ENCODE results near the gene DDOST. TPM values are rescaled to one million over a fixed set of nuclear protein-coding genes. Genes with fewer than 3 reads are reported as not detected.

DDOST gene
- total RNA-seq, 2 experiments from 2014 or later, result 163 to 166 TPM

DNA sequence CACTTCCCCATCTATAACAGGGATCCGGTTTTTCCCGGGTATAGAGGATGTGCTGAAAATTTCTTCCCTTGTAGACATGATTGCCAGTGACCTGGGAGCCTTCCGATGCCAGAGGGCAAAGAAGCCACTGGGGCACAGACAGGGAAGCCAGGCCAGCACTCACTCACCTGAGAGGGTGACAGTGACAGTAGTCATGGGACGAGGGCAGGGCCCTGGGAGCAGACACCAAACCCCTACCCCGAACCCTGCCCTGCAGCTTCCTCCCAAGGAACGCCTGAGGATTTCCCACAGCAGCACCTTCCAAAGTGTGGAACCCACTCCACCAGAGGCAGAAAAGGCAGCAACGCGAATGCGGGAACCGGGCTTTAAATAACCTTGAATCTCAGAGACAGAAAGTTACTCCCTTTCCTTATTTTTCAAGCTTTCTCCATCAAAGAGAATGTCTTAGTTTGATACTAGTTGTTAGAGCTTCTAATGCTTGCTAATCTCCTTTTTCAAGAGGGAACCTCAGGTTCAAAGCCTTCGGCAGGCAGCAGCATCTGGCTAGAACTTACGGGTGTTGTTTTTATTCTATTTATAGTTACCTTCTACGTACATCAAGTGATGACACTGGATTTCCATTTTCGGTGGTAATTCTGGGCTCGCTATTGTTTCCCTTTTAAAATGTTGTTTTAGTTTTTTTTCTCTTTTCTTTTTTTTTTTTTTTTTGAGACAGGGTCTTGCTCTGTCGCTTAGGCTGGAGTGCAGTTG is 2.8 kb downstream of the DDOST start:
- Mint-ChIP-seq H3K9me3 (ENCODE audit: insufficient read depth) (no peaks in the 10 kb centered on the region), H3K4me3 (no peak overlapping the region), H3K27ac (no peak overlapping the region), H3K27me3 (ENCODE audit: low read depth) (no peaks in the 10 kb centered on the region), H3K36me3 (ENCODE audit: low read depth) (peaks cover 58% of the 10 kb centered on the region), H3K4me1 (ENCODE audit: low read depth) (peaks cover 41% of the 10 kb centered on the region)
- ChIA-PET CTCF (interaction anchor here (1.2 to 7.9 kb wide), 2 partner anchors 24 to 39 kb away, joined by 3 to 58 read pairs; partner anchors contain the start of gene PINK1), POLR2A (interaction anchor here (0.5 to 2.1 kb wide), 4 partner anchors 118 to 516 kb away, joined by 3 to 5 read pairs (median 4); partner anchors contain the start of gene HP1BP3)
- DNase-seq, result no peak
- no peak for ATAC-seq

GRCh38 chr1:20657024-20657423 is 4.1 kb downstream of the DDOST start:
- H3K9me3 Mint-ChIP-seq (ENCODE audit: insufficient read depth), result no peaks in the 10 kb centered on the region
- no peak for DNase-seq
- POLR2A ChIA-PET, result no interaction called here
- H3K27ac Mint-ChIP-seq, result no peak overlapping the region
- peaks cover 33% of the 10 kb centered on the region for H3K4me1 Mint-ChIP-seq (ENCODE audit: low read depth)
- ATAC-seq, result no peak
- H3K27me3 Mint-ChIP-seq (ENCODE audit: low read depth), result no peaks in the 10 kb centered on the region
- no peak overlapping the region for H3K4me3 Mint-ChIP-seq
- CTCF ChIA-PET, result interaction anchor here (7.9 kb wide), 1 partner anchor 23 kb away, joined by 58 read pairs; the partner anchor contains the start of gene PINK1
- peaks cover 70% of the 10 kb centered on the region for H3K36me3 Mint-ChIP-seq (ENCODE audit: low read depth)

GRCh38 chr1:20654104-20654690 is 7.0 kb downstream of the DDOST start:
- Mint-ChIP-seq H3K27ac (no peak overlapping the region), H3K4me3 (no peak overlapping the region)
- no peak for ATAC-seq

GRCh38 chr1:20652300-20652699 is 8.9 kb downstream of the DDOST start:
- no peak for ATAC-seq
- ChIA-PET POLR2A (no interaction called here), CTCF (no interaction called here)
- no peak for DNase-seq
- H3K4me3 Mint-ChIP-seq, result no peak overlapping the region
- no peaks in the 10 kb centered on the region for H3K27me3 Mint-ChIP-seq (ENCODE audit: low read depth)
- peaks cover 2% of the 10 kb centered on the region for H3K4me1 Mint-ChIP-seq (ENCODE audit: low read depth)
- H3K27ac Mint-ChIP-seq, result no peak overlapping the region
- peaks cover 72% of the 10 kb centered on the region for H3K36me3 Mint-ChIP-seq (ENCODE audit: low read depth)
- H3K9me3 Mint-ChIP-seq (ENCODE audit: insufficient read depth), result no peaks in the 10 kb centered on the region

More at GRCh38 chr1:20654104-20654690, 7.0 kb downstream of the DDOST start:
- Mint-ChIP-seq H3K9me3 (ENCODE audit: insufficient read depth) (no peaks in the 10 kb centered on the region), H3K36me3 (ENCODE audit: low read depth) (peaks cover 75% of the 10 kb centered on the region), H3K27me3 (ENCODE audit: low read depth) (no peaks in the 10 kb centered on the region), H3K4me1 (ENCODE audit: low read depth) (peaks cover 13% of the 10 kb centered on the region)
- ChIA-PET CTCF (interaction anchor here (0.6 to 1.4 kb wide), 2 partner anchors 15 to 34 kb away, joined by 3 read pairs; no protein-coding TSS in a partner anchor), POLR2A (no interaction called here)
- DNase-seq, result no peak

GRCh38 chr1:20648946-20649345 is 12.2 kb downstream of the DDOST start:
- peaks cover 45% of the 10 kb centered on the region for H3K36me3 Mint-ChIP-seq (ENCODE audit: low read depth)
- H3K4me3 Mint-ChIP-seq, result no peak overlapping the region
- no peaks in the 10 kb centered on the region for H3K27me3 Mint-ChIP-seq (ENCODE audit: low read depth)
- no peak for DNase-seq
- H3K4me1 Mint-ChIP-seq (ENCODE audit: low read depth), result no peaks in the 10 kb centered on the region
- ChIA-PET POLR2A (no interaction called here), CTCF (interaction anchor here (1.1 kb wide), 1 partner anchor 16 kb away, joined by 4 read pairs; the partner anchor contains the start of gene PINK1)
- ATAC-seq, result no peak
- no peaks in the 10 kb centered on the region for H3K9me3 Mint-ChIP-seq (ENCODE audit: insufficient read depth)
- no peak overlapping the region for H3K27ac Mint-ChIP-seq

DNA sequence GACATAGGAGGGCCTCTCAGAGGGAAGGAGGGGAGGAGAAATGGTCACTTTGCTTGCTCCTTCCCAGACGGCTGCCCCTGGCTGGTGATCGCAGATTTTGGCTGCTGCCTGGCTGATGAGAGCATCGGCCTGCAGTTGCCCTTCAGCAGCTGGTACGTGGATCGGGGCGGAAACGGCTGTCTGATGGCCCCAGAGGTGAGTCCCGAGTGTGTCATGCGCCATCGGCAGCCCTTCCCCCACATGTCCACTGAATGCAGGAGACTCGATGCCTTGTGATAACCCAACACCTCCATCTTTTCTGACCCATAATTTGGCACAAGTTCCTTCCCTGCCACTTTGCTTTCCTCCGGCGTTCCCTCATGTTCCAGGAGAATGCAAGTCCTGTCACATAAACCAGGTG is 12.7 kb downstream of the DDOST start:
- no peaks in the 10 kb centered on the region for H3K4me1 Mint-ChIP-seq (ENCODE audit: low read depth)
- peaks cover 40% of the 10 kb centered on the region for H3K36me3 Mint-ChIP-seq (ENCODE audit: low read depth)
- no peaks in the 10 kb centered on the region for H3K27me3 Mint-ChIP-seq (ENCODE audit: low read depth)
- DNase-seq (no peak), ATAC-seq (no peak)
- H3K4me3 Mint-ChIP-seq, result no peak overlapping the region
- CTCF ChIA-PET, result interaction anchor here (0.8 kb wide), 1 partner anchor 16 kb away, joined by 3 read pairs; no protein-coding TSS in a partner anchor
- POLR2A ChIA-PET, result no interaction called here
- no peaks in the 10 kb centered on the region for H3K9me3 Mint-ChIP-seq (ENCODE audit: insufficient read depth)
- no peak overlapping the region for H3K27ac Mint-ChIP-seq

DNA sequence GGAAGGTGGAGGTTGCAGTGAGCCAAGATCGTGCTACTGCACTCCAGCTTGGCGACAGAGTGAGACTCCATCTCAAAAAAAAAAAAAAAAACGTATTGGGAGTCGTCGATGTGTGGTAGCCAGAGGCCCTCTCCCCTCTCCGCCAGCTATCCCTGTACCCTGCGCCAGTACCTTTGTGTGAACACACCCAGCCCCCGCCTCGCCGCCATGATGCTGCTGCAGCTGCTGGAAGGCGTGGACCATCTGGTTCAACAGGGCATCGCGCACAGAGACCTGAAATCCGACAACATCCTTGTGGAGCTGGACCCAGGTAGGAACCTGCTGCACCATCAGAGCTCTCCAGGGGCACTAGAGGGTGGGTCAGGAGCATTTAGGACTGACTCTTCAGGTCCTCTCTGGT is 15.8 kb downstream of the DDOST start:
- no peak for DNase-seq
- H3K27me3 Mint-ChIP-seq (ENCODE audit: low read depth), result no peaks in the 10 kb centered on the region
- peaks cover 13% of the 10 kb centered on the region for H3K36me3 Mint-ChIP-seq (ENCODE audit: low read depth)
- H3K4me1 Mint-ChIP-seq (ENCODE audit: low read depth), result no peaks in the 10 kb centered on the region
- no peak overlapping the region for H3K27ac Mint-ChIP-seq
- no peak overlapping the region for H3K4me3 Mint-ChIP-seq
- POLR2A ChIA-PET, result interaction anchor here (0.7 kb wide), 1 partner anchor 107 kb away, joined by 3 read pairs; no protein-coding TSS in a partner anchor
- H3K9me3 Mint-ChIP-seq (ENCODE audit: insufficient read depth), result no peaks in the 10 kb centered on the region
- no peak for ATAC-seq
- CTCF ChIA-PET, result interaction anchor here (1.5 to 2.0 kb wide), 2 partner anchors 10 to 16 kb away, joined by 4 to 5 read pairs; partner anchors contain the start of gene DDOST

DNA sequence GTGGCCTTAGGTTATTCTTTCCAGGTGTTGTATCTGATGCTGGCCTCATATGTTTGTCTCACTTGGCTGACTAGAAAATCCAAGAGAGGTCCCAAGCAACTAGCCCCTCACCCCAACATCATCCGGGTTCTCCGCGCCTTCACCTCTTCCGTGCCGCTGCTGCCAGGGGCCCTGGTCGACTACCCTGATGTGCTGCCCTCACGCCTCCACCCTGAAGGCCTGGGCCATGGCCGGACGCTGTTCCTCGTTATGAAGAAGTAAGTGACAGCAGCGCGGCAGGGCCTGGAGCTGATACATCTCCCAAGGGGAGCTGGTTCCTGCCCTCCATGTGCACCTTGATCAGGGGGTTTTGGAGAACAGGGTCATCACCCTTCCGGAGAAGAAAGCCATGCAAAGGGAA is 16.8 kb downstream of the DDOST start:
- Mint-ChIP-seq H3K27me3 (ENCODE audit: low read depth) (no peaks in the 10 kb centered on the region), H3K9me3 (ENCODE audit: insufficient read depth) (no peaks in the 10 kb centered on the region), H3K36me3 (ENCODE audit: low read depth) (peaks cover 5% of the 10 kb centered on the region), H3K27ac (no peak overlapping the region), H3K4me1 (ENCODE audit: low read depth) (no peaks in the 10 kb centered on the region), H3K4me3 (no peak overlapping the region)
- ATAC-seq, result no peak
- ChIA-PET POLR2A (no interaction called here), CTCF (no interaction called here)
- no peak for DNase-seq

GRCh38 chr1:20643080-20643479 is 18.1 kb downstream of the DDOST start:
- Mint-ChIP-seq H3K36me3 (ENCODE audit: low read depth) (no peaks in the 10 kb centered on the region), H3K27me3 (ENCODE audit: low read depth) (no peaks in the 10 kb centered on the region), H3K4me3 (no peak overlapping the region), H3K4me1 (ENCODE audit: low read depth) (no peaks in the 10 kb centered on the region), H3K27ac (no peak overlapping the region), H3K9me3 (ENCODE audit: insufficient read depth) (no peaks in the 10 kb centered on the region)
- DNase-seq, result no peak
- ATAC-seq, result no peak
- ChIA-PET CTCF (interaction anchor here (2.9 kb wide), 1 partner anchor 10 kb away, joined by 11 read pairs; the partner anchor contains the start of gene PINK1), POLR2A (no interaction called here)

GRCh38 chr1:20641975-20642374 is 19.2 kb downstream of the DDOST start:
- Mint-ChIP-seq H3K4me3 (no peak overlapping the region), H3K4me1 (ENCODE audit: low read depth) (no peaks in the 10 kb centered on the region), H3K27me3 (ENCODE audit: low read depth) (no peaks in the 10 kb centered on the region), H3K9me3 (ENCODE audit: insufficient read depth) (no peaks in the 10 kb centered on the region), H3K27ac (no peak overlapping the region), H3K36me3 (ENCODE audit: low read depth) (no peaks in the 10 kb centered on the region)
- ChIA-PET CTCF (interaction anchor here (1.8 to 2.9 kb wide), 2 partner anchors 9 to 120 kb away, joined by 6 to 11 read pairs; partner anchors contain the start of gene PINK1), POLR2A (interaction anchor here (0.6 to 1.2 kb wide), 2 partner anchors 9 to 93 kb away, joined by 3 to 4 read pairs; no protein-coding TSS in a partner anchor)
- no peak for ATAC-seq
- DNase-seq, result no peak

GRCh38 chr1:20640183-20640597 is 21.0 kb downstream of the DDOST start:
- no peak overlapping the region for H3K4me3 Mint-ChIP-seq
- ChIA-PET POLR2A (no interaction called here), CTCF (interaction anchor here (1.1 to 1.9 kb wide), 3 partner anchors 10 to 65 kb away, joined by 3 to 5 read pairs (median 5); partner anchors contain the start of gene DDOST)
- ATAC-seq, result peak; percentile 76
- no peaks in the 10 kb centered on the region for H3K27me3 Mint-ChIP-seq (ENCODE audit: low read depth)
- H3K27ac Mint-ChIP-seq, result no peak overlapping the region
- H3K4me1 Mint-ChIP-seq (ENCODE audit: low read depth), result no peaks in the 10 kb centered on the region
- no peaks in the 10 kb centered on the region for H3K36me3 Mint-ChIP-seq (ENCODE audit: low read depth)
- no peaks in the 10 kb centered on the region for H3K9me3 Mint-ChIP-seq (ENCODE audit: insufficient read depth)
- peak; percentile 76 for DNase-seq
